ENCODE results near the gene SRRT. TPM values are rescaled to one million over a fixed set of nuclear protein-coding genes. Genes with fewer than 3 reads are reported as not detected.
"Not testable (repeated sequence)": the region's sequence is repeated elsewhere in the genome, so short reads cannot be mapped to it uniquely, and the experiment has no call there.

SRRT gene
- total RNA-seq, 1 donor from 2014 or later: 229 TPM

GRCh38 chr7:100854146-100854895, 20.6 kb upstream of the SRRT start:
- intact Hi-C loops (cut with micrococcal nuclease): no loop called here

GRCh38 chr7:100854899-100855298, 20.0 kb upstream of the SRRT start:
- intact Hi-C loops (cut with micrococcal nuclease): not testable (repeated sequence)

- intact Hi-C loops (cut with micrococcal nuclease): no loop called here
These were observed 19.4 kb upstream of the SRRT start for GRCh38 chr7:100855515-100855914.

GRCh38 chr7:100856871-100857282, 18.0 kb upstream of the SRRT start:
- intact Hi-C loops (cut with micrococcal nuclease): no loop called here

GRCh38 chr7:100859856-100860255, 15.0 kb upstream of the SRRT start:
- intact Hi-C loops (cut with micrococcal nuclease): no loop called here

GRCh38 chr7:100860702-100861615, 13.9 kb upstream of the SRRT start:
- intact Hi-C loops (cut with micrococcal nuclease): no loop called here

- intact Hi-C loops (cut with micrococcal nuclease): no loop called here
These were observed 13.3 kb upstream of the SRRT start for GRCh38 chr7:100861616-100861985.

- intact Hi-C loops (cut with micrococcal nuclease): no loop called here
These were observed 11.4 kb upstream of the SRRT start for GRCh38 chr7:100863406-100863950.

GRCh38 chr7:100864263-100864845, 10.5 kb upstream of the SRRT start:
- intact Hi-C loops (cut with micrococcal nuclease): no loop called here

- intact Hi-C loops (cut with micrococcal nuclease): no loop called here
These were observed 9.5 kb upstream of the SRRT start for GRCh38 chr7:100865372-100865911.

- intact Hi-C loops (cut with micrococcal nuclease): no loop called here
These were observed 8.8 kb upstream of the SRRT start for GRCh38 chr7:100865938-100866728.

GRCh38 chr7:100866729-100867039, 8.2 kb upstream of the SRRT start:
- intact Hi-C loops (cut with micrococcal nuclease): loop anchor here (1.0 kb wide), 1 partner anchor 14 kb away; the partner anchor contains the start of gene SLC12A9

- intact Hi-C loops (cut with micrococcal nuclease): loop anchor here (1.0 kb wide), 1 partner anchor 15 kb away; the partner anchor contains the start of gene SLC12A9
These were observed 7.7 kb upstream of the SRRT start, which contains the start of gene TRIP6 for GRCh38 chr7:100867040-100867775. Gene TRIP6 (plus strand): TSS chr7:100867387. CDS start chr7:100867498, 111 bp downstream.

- intact Hi-C loops (cut with micrococcal nuclease): loop anchor here (1.0 kb wide), 1 partner anchor 16 kb away; the partner anchor contains the start of gene SLC12A9
These were observed 7.0 kb upstream of the SRRT start for GRCh38 chr7:100867776-100868485.

- intact Hi-C loops (cut with micrococcal nuclease): no loop called here
These were observed 1.2 kb upstream of the SRRT start for GRCh38 chr7:100873599-100874299.

- intact Hi-C loops (cut with micrococcal nuclease): no loop called here
These were observed 665 bp upstream of the SRRT start for GRCh38 chr7:100874300-100874576.

GRCh38 chr7:100875356-100875751, 451 bp downstream of the SRRT start:
- intact Hi-C loops (cut with micrococcal nuclease): loop anchor here (1.0 to 5.0 kb wide), 8 partner anchors 14 to 1258 kb away; partner anchors contain the start of genes FBXO24, LRCH4, MEPCE and PLOD3

GRCh38 chr7:100878013-100878412, 3.1 kb downstream of the SRRT start:
- intact Hi-C loops (cut with micrococcal nuclease): loop anchor here (5.0 kb wide), 2 partner anchors 961 to 1261 kb away; partner anchors contain the start of genes TRIM4 and ZSCAN25

All from T-helper 1 cell treated with Interleukin-12 subunit alpha and Interleukin-12 subunit beta and Interleukin-4 antibody, amounts not matched to agents 30 ng/mL and 1 ng/mL, for 36 hours (primary cell).